AG10803 (cell line): ENCODE results near the gene LRRC32.
"Not testable (repeated sequence)": the region's sequence is repeated elsewhere in the genome, so short reads cannot be mapped to it uniquely, and the experiment has no call there.

Experiments
- DNase-seq: peaks from one replicate; pipeline ENCODE4 v3.0.0; 2010; ENCODE audit warnings: low read depth
- H3K4me3 ChIP-seq: 2 replicates; pipeline ENCODE4 v1.5.1; 2011; ENCODE audit warnings: mild to moderate bottlenecking, low read length, control low read depth
- TF ChIP-seq, protein P1 (sequence below): conservative IDR thresholded peaks from 2 replicates; pipeline ENCODE4 v1.5.1; 2011; ENCODE audit warnings: mild to moderate bottlenecking, low read length, control low read depth, inconsistent platforms

Gene LRRC32

DNA sequence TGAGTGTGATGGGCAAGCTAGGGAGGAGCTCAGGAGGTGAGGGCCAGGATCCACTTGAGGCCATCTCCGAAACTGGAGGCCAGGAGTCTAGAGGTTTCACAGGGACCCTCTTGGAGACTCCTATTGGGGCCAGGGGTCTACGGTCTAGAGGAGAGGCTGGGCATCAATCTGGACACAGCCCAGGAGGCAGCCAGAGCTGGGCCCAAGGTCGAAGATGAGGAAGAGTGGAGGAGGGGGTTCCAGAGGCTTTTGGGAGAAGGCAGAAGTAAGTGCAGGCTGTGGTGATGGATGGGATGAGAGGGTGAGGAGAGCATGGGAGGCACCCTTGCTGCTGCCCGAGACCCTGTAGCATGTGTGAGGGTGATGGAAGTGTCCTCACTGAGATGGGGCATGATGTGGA is 56.6 kb downstream of the LRRC32 start:
- no peak for DNase-seq
- TF ChIP-seq, protein P1, sequence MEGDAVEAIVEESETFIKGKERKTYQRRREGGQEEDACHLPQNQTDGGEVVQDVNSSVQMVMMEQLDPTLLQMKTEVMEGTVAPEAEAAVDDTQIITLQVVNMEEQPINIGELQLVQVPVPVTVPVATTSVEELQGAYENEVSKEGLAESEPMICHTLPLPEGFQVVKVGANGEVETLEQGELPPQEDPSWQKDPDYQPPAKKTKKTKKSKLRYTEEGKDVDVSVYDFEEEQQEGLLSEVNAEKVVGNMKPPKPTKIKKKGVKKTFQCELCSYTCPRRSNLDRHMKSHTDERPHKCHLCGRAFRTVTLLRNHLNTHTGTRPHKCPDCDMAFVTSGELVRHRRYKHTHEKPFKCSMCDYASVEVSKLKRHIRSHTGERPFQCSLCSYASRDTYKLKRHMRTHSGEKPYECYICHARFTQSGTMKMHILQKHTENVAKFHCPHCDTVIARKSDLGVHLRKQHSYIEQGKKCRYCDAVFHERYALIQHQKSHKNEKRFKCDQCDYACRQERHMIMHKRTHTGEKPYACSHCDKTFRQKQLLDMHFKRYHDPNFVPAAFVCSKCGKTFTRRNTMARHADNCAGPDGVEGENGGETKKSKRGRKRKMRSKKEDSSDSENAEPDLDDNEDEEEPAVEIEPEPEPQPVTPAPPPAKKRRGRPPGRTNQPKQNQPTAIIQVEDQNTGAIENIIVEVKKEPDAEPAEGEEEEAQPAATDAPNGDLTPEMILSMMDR = no peak

DNA sequence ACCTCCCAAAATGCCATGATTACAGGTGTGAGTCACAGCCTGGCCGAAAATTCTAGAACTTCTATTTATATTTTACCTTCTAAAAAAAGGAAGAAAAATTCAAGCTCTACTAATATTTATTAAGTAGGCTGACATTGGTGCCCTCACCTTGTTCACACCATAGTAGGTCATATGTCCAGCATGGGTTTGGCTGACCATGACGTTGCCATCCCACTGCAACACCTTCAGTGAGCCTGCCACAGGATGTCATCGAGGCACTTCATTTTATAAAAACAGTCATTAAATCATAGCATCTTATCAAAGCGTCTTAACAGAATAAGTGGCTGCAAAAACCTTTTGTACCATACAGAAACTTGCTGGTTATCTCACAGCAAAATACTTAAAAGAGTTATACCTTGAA is 58.3 kb downstream of the LRRC32 start:
- no peak for DNase-seq
- TF ChIP-seq, protein P1 = no peak
- no peak overlapping the region for H3K4me3 ChIP-seq

More for the DNA sequence above, 56.6 kb downstream of the LRRC32 start:
- H3K4me3 ChIP-seq = no peak overlapping the region

DNA sequence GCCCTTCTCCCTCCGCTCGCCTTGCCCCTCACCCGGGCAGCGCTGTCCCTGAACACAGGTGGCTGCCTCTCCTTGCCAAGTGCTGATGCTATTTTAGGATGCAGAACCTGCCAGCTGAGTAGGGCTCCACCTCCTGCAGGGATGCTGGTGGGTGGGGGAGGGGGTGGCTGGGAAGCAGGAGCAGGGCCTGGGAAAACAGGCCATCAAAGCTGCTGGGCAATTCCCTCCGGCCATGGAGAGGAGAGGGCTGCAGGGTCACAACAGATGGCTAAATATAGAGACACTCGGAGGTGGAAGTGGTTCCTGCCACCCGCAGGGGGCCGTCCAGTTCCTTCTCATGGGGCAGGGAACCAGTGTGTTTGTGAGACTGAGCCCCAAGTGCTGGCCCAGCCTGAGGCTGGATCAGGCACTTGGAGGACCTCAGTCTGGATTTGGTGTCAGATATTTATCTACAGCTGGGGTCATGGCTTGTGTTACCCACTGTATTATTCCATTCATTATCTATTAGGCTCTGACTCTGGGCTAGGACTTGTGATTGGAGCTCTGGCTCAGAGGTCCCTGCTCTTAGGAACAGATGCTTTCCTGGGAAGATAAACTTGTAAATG is 59.6 kb downstream of the LRRC32 start:
- no peak for DNase-seq
- H3K4me3 ChIP-seq = no peak overlapping the region
- TF ChIP-seq, protein P1 = no peak

DNA sequence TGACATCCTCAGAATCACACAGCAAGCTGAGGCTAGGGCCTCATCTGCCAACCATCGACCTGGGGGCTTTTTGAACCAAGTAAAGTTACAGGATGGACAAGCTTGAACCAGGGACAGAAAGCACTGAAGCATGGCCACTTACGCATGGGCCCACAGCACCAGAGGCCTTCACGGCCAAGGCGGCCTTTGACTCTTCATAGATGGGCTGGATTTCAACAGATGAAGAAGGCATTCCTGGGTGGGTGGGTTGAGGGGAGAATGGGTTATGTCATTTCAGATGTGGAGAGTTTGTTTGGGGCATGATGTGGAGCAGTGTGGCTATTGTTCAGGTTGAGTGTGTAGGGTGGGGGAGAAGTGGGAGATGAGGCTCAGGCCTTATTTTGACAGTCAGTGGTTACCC is 60.2 kb downstream of the LRRC32 start:
- TF ChIP-seq, protein P1 = no peak
- no peak for DNase-seq
- no peak overlapping the region for H3K4me3 ChIP-seq

DNA sequence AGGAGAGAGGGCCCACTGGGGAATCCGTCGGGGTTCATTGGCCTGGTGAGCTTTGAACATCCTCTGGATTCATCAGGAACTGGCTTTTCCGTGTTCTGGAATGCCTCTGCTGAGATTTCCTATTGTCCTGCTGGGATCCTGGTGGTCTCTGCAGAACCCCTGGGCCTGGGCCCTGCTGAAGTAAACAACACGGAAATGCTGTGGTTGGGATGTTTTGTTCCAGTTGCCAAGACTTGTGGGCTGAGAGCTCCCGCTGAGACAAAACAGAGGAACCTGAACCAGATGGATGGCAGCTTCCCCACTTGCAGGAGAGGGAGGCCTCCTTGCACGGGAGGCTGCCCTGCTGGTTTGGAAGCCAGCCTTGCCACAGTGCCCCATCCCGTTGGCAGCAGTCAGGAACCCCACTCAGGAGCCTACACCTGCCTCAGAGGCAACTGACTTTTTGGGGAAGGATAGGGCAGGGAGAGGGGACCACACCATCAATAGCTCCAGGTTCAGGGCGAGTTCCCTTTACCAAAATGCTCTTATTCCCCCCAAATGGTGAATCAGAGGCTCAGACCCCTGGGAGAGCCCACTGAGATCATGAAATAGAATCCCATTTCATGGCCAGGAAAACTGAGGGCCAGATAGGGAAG is 60.7 kb downstream of the LRRC32 start:
- TF ChIP-seq, protein P1 = no peak
- H3K4me3 ChIP-seq = no peak overlapping the region
- peak; percentile 81 for DNase-seq

GRCh38 chr11:76608879-76609460 is 61.6 kb downstream of the LRRC32 start:
- DNase-seq, H3K4me3 ChIP-seq: not testable (repeated sequence)

- H3K4me3 ChIP-seq, DNase-seq: not testable (repeated sequence)
These were observed 62.3 kb downstream of the LRRC32 start for GRCh38 chr11:76608228-76608627.
